GM18951 (cell line): Measurements from ENCODE around the gene EGR1.
"Not testable (repeated sequence)": the region's sequence is repeated elsewhere in the genome, so short reads cannot be mapped to it uniquely, and the experiment has no call there.

Experiments used
- POLR2A ChIP-seq: IDR thresholded peaks from 4 replicates; pipeline ENCODE4 v1.6.1; 2011; ENCODE audit warnings: mild to moderate bottlenecking; ENCODE audit not compliant: insufficient read length, insufficient read depth; ENCODE audit errors: extremely low read depth
- in situ Hi-C: fragments of 300-500 bp; cut with MboI; formaldehyde crosslinking; loops from one replicate; pipeline ENCODE4 v1.12.0; 2022; ENCODE audit warnings: low sequenced_read_pairs, mixed read lengths, inconsistent platforms; ENCODE audit not compliant: unreplicated experiment

Gene EGR1

DNA sequence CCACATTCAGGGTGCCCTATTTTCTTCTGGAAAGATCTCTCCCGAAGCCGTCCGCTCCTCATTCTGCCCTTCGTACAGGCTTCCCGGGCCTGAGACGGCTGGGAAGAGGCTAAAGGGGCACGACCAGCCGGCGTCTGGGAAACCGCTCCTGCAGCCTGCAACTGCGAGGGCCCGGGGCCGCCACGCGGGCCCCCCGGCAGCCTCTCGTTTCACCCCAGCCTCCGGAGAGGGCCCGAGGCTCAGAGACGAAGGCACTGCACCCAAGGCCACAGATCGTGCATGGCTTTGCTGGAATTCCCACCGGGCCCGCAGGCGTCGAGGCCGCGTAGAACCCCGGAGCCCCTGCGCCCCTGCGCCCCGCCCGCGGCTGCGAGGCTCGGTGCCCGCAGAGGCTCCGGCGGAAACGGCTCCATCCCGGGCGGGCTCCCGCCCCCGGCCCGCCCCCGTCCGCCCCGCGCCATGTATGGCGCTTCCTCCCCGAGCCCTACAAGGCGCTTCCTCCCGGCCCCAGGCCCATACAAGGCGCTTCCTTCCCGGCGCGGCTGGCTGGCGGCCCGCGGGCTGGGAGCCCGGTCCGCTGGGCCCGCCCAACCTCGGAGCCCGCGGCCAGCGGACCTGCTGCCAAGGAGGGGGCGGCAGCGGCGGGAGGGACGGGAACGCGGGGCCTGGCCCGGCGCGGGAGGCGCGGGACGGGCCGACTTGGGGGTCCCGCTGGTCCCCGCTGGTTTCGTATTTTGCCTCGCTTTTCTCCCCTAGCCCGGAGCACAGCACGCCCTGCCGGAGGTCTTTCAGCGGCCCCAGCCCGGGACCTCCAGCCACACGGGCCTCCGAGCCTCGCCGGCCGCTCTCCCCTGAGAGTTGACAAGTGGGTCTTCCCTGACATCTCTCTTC, 26.6 kb downstream of the EGR1 start:
- no peak for TF ChIP-seq POLR2A
- in situ Hi-C loops: no loop called here

DNA sequence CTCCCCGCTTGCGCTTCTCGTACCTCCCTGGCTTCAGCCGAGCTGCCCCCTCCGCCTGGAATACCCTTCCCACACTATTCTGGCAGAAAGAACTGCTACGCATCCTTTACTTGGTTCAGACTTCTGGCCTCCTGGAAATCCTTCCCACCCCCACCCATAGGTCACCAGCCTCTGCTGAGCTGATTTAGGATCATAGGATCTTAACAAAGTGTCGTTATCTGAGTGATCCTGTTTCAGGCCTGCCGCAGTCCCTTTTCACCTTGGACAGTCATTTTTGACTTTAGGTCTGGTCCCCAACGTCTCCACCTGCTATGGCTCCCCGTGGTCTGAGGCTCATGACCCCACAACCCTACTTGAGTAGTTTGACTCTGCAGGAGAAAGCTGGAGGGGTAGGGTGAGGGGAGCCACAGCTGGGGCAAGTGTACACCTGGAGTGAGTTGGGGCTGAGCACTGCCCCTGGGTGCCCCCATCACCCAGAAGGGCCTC, 27.3 kb downstream of the EGR1 start:
- in situ Hi-C loops: no loop called here
- no peak for TF ChIP-seq POLR2A

DNA sequence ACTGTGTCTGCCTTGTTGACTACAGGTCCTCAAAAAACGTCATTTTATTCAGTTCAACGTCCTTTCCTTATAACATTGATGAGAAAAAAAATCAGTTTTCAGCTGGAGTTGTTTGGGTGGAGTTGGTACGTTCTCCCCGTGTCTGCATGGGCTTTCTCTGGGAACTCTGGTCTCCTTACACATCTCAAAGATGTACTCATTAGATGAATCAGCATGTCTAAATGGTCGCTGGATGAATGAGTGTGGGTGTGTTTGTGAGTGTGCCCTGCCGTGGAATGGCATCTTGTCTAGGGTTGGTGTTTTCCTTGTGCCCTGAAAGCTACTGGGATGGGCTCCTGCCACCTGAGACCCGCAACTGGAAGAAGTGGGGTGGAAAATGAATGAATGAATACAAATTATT, 30.1 kb downstream of the EGR1 start:
- TF ChIP-seq POLR2A: no peak
- in situ Hi-C loops: no loop called here

DNA sequence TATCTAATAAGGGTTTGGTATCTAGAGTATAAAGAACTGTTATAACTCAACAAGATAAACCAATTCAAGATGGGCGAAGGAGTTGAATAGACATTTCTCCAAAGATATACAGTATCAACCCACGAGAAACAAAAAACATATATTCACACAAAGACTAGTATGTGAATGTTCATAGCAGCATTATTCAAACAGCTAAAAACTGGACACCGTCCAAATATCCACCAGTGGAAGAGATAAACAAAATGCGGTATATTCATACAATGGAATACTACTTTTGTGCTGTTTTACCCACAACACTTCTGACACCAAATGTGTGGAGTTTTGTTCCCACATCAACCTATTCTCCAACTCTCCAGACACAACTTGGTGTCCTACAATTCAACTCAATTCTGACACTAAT, 33.1 kb downstream of the EGR1 start:
- in situ Hi-C loops: no loop called here
- TF ChIP-seq POLR2A: no peak

DNA sequence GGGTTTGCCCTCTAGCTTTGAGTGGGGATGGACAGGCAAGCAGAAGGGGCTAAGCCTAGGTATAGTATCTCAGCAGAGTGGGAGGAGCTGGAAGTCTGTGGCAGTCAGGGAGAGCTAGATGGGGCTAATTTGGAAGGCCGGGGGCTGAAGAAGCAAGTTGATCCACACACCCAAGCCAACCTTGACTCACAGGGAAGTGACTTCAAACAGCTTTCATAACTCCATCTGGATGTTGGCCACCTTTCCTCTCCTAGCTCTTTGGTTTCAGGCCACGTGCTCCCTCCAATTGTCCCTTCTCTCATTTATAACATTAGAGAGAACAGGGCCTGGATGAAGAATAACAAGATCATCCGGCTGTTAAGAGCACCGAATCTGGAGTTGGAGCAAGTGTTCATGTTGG, 36.8 kb downstream of the EGR1 start:
- no peak for TF ChIP-seq POLR2A
- in situ Hi-C loops: no loop called here

DNA sequence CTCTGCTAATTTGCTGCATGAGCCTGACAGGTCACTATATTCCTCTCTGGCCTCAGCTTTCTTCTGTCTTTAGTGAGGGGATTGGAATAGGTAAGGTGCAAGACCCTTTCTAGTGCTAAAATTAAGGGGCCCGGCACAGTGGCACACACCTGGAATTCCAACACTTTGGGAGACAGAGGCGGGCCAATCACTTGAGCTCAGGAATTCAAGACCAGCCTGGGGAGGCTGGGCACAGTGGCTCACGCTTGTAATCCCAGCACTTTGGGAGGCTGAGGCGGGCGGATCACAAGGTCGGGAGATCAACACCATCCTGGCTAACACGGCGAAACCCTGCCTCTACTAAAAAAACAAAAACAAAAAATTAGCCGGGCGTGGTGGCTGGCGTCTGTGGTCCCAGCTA, 37.2 kb downstream of the EGR1 start:
- in situ Hi-C loops: no loop called here
- no peak for TF ChIP-seq POLR2A

DNA sequence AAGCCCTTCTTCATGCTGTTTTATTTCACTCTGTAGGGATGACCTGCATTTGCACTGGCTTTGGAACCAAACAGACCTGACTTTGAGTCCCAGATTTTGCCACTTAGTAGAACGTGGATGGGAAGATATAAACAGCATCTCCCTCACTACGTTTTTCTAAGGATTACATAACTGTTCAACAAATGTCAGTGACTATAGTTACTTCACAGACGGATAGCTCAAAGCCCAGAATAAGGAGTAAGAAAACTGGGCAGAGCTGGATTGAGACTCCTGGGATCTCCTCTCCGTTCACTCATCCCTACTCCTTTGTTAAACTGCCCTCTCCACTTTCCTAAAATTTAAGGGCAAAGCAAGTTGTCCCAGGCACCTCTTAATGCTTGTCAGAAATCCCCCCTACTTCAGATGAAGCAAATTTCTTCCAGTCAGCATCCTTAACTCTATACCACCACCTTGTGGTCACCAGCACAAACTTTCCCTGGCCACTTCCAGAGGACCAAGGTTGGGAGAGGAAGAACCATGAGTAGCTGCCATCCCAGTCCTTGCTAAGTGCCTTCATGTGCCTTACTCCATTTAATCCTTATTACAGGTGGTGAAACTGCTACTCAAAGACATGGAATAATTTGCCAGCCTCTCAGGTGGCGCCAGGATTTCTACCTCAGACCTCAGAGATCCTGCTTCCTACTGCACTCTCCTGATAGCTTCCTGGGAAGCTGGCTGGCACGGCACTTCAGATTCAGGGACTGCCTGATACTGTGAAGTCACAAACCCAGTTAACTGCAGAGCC, 38.4 kb downstream of the EGR1 start:
- in situ Hi-C loops: no loop called here
- no peak for TF ChIP-seq POLR2A

DNA sequence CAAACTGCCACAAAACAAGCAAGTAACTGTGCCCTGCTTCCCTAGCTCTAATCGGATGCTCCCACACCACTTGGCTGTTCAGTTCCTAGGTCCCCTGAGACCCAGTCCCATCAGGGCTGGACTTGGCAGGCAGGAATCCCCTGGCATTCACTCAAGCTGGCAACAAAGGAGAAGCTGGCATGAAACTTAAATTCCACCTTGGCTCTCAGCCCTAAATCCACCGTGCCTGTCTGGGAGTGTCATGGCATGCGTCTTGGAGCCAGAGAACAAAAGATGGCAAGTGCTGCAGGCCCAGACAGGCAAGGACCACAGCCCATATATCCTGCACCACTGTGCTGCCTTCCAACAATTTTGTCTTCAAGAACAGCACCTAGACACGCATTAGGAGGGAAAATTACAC, 39.5 kb downstream of the EGR1 start:
- in situ Hi-C loops: no loop called here
- TF ChIP-seq POLR2A: no peak

DNA sequence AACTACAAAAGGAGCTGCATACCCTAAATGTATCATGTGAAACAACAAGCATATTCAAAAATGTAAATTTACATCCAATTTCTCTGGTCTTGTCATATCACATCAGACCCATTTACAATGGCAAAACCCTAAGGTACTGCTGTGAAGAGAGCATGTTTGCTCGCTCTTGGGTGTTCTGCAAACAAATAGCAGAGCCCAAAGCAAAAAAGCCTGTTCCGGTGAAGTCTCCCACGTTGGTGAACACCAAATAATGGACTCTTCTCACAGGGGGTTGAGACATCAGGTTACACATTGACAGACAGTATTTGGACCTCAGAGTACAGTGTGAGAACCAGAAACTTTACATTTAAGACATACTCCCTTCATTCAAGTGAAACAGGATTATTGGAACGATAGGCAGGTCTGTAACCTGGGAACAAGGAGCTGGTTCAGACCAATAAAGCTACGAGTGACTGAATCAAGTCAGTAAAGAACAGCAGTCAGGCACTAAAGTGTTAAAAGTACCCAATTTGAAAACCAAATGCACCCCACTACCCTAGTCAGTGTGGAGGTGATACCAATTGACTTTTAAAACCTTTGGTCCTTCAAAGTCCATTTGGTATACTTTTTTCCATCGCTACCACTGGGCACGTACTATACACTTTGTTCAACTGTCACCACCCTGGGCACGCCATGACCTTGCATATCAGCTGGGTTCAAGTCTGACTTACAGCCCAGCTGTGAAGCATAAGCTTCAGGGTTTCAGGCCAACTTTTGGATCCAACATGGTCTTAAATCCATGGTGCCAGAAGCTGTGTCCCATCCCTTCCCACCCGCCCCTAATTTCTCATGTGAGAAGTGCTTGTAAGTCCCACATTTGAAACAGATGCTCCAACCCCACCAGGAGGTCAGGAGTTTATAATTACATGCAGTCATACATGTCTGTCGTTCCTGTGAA, 41.4 kb downstream of the EGR1 start:
- in situ Hi-C loops: no loop called here
- TF ChIP-seq POLR2A: no peak

DNA sequence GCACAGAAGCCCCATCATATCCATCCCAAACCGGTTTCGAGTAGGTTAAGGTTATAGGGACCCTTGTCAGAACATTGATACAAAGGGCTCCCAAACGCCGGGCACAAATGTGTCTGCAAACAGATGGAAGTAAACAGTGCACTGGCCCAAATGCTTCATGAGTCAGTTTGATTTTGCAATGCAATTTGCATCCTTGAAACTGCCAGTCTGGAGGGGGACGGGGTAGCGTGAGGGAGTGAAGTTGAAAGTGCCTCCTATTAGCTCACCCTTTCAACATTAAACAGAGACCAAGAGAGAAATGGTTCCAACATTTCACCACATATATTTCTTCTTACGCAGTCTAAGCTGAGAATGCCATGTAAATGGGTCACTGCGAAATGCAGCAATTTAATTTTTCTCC, 42.2 kb downstream of the EGR1 start:
- in situ Hi-C loops: not testable (repeated sequence)

DNA sequence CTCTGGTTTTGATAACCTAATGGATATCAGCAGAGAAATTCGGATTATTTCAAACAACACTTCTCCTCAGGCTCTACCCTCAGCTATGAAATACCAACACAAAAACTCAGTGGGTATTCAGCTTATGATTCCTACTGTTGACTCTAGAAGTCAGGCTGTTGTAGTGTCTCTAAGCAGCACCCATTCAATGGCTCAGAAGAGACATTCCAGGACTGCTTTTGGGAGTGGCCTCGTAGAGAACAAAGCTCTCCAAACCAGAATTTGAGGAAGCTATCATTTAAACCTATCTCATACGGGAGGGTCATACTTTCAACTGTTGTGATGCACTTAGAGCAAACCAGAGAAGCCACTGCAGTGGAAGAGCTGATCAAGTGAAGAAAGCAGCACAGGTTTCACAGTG, 43.7 kb downstream of the EGR1 start:
- TF ChIP-seq POLR2A: no peak
- in situ Hi-C loops: no loop called here

DNA sequence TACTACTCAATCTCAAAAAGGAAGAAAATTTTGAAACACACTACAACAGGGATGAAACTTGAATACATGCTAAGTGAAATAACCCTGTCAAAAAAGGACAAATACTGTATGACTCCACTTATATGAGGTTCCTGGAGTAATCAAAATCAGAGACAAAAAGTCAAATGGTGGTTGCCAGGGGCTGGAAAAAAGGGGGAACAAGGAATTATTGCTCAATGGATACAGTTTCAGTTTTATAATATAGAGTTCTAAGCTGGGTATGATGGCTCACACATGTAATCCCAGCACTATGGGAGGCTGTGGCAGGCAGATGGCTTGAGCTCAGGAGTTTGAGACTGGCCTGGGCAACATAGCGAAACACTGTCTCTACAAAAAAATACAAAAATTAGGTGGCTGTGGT, 48.7 kb downstream of the EGR1 start:
- in situ Hi-C loops: no loop called here
- no peak for TF ChIP-seq POLR2A
